ENCODE measurements around the gene ITGA3.
"Not testable (repeated sequence)": the region's sequence is repeated elsewhere in the genome, so short reads cannot be mapped to it uniquely, and the experiment has no call there.

ITGA3 gene

GRCh38 chr17:50034498-50035364, 21.2 kb upstream of the ITGA3 start:
- DNase-seq (ENCODE audit: extremely low read depth, low read depth): no peak
- TF ChIP-seq, protein P1, sequence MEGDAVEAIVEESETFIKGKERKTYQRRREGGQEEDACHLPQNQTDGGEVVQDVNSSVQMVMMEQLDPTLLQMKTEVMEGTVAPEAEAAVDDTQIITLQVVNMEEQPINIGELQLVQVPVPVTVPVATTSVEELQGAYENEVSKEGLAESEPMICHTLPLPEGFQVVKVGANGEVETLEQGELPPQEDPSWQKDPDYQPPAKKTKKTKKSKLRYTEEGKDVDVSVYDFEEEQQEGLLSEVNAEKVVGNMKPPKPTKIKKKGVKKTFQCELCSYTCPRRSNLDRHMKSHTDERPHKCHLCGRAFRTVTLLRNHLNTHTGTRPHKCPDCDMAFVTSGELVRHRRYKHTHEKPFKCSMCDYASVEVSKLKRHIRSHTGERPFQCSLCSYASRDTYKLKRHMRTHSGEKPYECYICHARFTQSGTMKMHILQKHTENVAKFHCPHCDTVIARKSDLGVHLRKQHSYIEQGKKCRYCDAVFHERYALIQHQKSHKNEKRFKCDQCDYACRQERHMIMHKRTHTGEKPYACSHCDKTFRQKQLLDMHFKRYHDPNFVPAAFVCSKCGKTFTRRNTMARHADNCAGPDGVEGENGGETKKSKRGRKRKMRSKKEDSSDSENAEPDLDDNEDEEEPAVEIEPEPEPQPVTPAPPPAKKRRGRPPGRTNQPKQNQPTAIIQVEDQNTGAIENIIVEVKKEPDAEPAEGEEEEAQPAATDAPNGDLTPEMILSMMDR (IDR thresholded peaks at IDR 0.05; ENCODE audit: low read depth, low read length, missing control alignments): no peak
- H3K4me3 ChIP-seq (replicated peaks; ENCODE audit: low read depth, low read length): no peak overlapping the region

- no peak for DNase-seq (ENCODE audit: extremely low read depth, low read depth)
- TF ChIP-seq, protein P1 (IDR thresholded peaks at IDR 0.05; ENCODE audit: low read depth, low read length, missing control alignments): no peak
- no peak overlapping the region for H3K4me3 ChIP-seq (replicated peaks; ENCODE audit: low read depth, low read length)
Measured at GRCh38 chr17:50035421-50035879, 20.5 kb upstream of the ITGA3 start.

GRCh38 chr17:50035945-50036344, 20.0 kb upstream of the ITGA3 start:
- TF ChIP-seq, protein P1 (IDR thresholded peaks at IDR 0.05; ENCODE audit: low read depth, low read length, missing control alignments): no peak
- H3K4me3 ChIP-seq (replicated peaks; ENCODE audit: low read depth, low read length): no peak overlapping the region
- no peak for DNase-seq (ENCODE audit: extremely low read depth, low read depth)

DNA sequence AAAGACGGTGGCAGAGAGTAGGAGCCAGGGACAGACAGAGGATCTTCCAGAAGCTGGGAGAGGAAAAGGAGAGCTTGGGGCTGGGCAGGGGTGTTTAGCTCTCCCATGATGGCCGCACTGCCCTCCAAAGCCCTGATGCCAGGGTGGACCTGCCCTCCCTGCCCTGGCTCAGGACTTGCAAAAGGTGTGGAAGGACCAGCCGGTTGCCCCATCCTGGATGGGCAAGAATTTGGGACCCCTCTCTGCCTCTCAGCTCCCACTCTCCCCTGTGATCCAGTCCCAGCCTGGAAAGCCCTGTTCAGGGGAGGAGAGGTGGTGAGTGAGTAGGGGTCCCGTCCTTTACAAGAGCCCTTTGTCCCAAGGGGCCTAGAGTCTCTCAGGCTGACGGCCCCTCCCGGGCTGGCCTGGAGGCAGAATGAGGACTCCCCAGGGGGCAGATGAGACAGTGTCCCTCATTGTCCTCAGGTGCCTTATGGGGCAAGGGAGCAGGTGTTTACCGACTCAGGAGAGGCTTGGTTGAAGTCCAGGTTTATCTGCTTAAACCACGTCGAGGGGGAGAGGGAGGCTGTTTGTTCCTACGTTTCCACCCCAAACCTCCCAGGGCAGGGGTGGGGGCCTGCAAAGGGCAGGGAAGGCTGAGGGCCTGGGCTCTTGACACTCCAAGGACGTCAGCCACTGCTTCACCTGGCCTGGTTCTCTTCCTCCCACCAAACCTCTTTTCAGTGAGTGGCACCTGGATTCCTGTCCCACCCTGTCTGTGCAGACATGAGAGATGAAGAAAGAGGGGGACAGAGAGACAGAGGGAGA, 19.3 kb upstream of the ITGA3 start:
- TF ChIP-seq, protein P1 (IDR thresholded peaks at IDR 0.05; ENCODE audit: low read depth, low read length, missing control alignments): no peak
- DNase-seq (ENCODE audit: extremely low read depth, low read depth): no peak
- H3K4me3 ChIP-seq (replicated peaks; ENCODE audit: low read depth, low read length): no peak overlapping the region

DNA sequence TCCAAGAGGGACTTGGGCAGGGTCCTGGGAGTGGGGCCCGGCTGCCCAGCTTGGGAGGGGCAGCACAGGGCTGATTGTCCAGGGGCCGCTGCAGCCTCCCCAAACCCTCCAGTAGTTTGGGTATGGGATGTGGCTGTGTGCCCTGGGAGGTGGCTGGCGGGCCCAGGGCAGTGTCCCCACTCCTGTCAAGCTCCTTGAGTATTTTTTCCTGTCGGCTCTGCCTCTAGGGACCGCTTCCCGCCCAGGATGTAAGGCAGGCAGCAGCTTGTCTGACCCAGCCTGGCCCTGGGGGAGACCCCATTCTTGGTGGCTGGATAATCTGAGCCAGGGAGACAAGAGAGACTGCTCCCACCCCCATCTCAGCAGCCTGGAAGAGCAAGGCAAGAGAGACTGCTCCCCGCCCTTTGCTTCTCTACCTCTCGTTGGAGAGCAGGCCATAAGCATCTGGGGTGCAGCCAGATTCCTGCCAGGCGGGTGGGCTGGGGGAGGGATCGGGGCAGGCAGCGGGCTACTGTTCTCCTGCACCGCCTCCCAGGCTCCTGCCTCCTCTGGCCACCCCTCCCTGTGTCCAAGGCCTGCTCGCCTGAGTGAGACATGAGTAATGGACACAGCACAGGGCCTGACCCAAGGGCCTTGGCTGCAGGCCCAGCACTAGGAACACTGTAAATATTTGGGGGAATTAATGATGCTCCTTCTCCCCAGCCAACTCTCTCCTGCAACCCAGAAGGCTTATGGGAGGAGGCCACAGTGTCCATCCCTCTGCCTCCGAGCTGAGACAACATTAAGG, 18.4 kb upstream of the ITGA3 start:
- TF ChIP-seq, protein P1 (IDR thresholded peaks at IDR 0.05; ENCODE audit: low read depth, low read length, missing control alignments): no peak
- H3K4me3 ChIP-seq (replicated peaks; ENCODE audit: low read depth, low read length): no peak overlapping the region
- no peak for DNase-seq (ENCODE audit: extremely low read depth, low read depth)

GRCh38 chr17:50039058-50039457, 16.9 kb upstream of the ITGA3 start:
- TF ChIP-seq, protein P1 (IDR thresholded peaks at IDR 0.05; ENCODE audit: low read depth, low read length, missing control alignments): no peak
- DNase-seq (ENCODE audit: extremely low read depth, low read depth): no peak
- no peak overlapping the region for H3K4me3 ChIP-seq (replicated peaks; ENCODE audit: low read depth, low read length)

DNA sequence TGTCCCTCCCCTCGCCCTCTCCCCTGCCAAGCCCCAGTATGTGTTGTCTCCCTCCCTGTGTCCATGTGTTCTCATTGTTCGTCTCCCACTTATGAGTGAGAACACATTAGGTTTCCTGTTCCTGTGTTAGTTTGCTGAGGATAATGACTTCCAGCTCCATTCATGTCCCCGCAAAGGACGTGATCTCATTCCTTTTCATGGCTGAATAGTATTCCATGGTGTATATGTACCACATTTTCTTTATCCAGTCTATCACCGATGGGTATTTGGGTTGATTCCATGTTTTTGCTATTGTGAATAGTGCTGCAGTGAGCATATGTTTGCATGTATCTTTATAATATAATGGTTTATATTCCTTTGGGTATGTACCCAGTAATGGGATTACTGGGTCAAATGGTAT, 15.4 kb upstream of the ITGA3 start:
- DNase-seq (ENCODE audit: extremely low read depth, low read depth); H3K4me3 ChIP-seq (replicated peaks; ENCODE audit: low read depth, low read length): not testable (repeated sequence)
